Neural cell (in vitro differentiated cells): ENCODE measurements around the gene TPPP. TPM values are rescaled to one million over a fixed set of nuclear protein-coding genes. Genes with fewer than 3 reads are reported as not detected.

Source experiments
- polyA plus RNA-seq: library from polyadenylated mRNA; depleted of rRNA; stranded (reverse); fragments of >200 nt; gene quantifications from 2 replicates; pipeline ENCODE4 v1.2.3, GENCODE V29; 2014

The TPPP gene
- polyA plus RNA-seq, 1 donor from 2014 or later: 9.9 TPM

Other genes starting within 250 kb of the TPPP start
- 3.0 and 4.0 TPM in 2 replicates for gene SLC9A3, start 168.9 kb downstream of the TPPP start, polyA plus RNA-seq
- gene CEP72, start 81.0 kb downstream of the TPPP start, polyA plus RNA-seq: 5.9 and 7.0 TPM in 2 replicates
- gene ZDHHC11B, start 91.4 kb upstream of the TPPP start, polyA plus RNA-seq: 9.9 and 12.1 TPM in 2 replicates
- gene ZDHHC11, start 157.6 kb upstream of the TPPP start, polyA plus RNA-seq: 11.4 and 12.6 TPM in 2 replicates
- gene BRD9, start 199.4 kb upstream of the TPPP start, polyA plus RNA-seq: 50.4 and 51.3 TPM in 2 replicates
- gene TRIP13, start 199.5 kb upstream of the TPPP start, polyA plus RNA-seq: 2.1 and 2.6 TPM in 2 replicates